ENCODE measurements around the gene DHX9. TPM values are rescaled to one million over a fixed set of nuclear protein-coding genes. Genes with fewer than 3 reads are reported as not detected.

DHX9 gene
- total and polyA plus RNA-seq, 9 of the 15 experiments (the other 6 are each of a cell fraction or from before 2014, with no cell fraction given): 100 to 409 (median 294) TPM

- peaks cover 99% of the 10 kb centered on the region for H3K36me3 ChIP-seq (ENCODE audit: control insufficient read depth, insufficient read depth, low read length)
- H3K4me1 ChIP-seq (replicated peaks in 1 of 2; ENCODE audit: control insufficient read depth in 2 of 2, insufficient read depth in 2 of 2, low read length in 2 of 2): no peaks in the 10 kb centered on the region
- ChIA-PET POLR2A (interaction anchor here (1.3 to 1.9 kb wide), 3 partner anchors 14 to 29 kb away, joined by 3 to 7 read pairs (median 4); no protein-coding TSS in a partner anchor), CTCF (ENCODE audit: low intra/inter-chr PET ratio) (no interaction called here)
- no peaks in the 10 kb centered on the region for H3K9me1 ChIP-seq (ENCODE audit: control insufficient read depth, insufficient read depth, low read length)
- intact Hi-C loops (cut with micrococcal nuclease): no loop called here
- no peak overlapping the region for H3K4me3 ChIP-seq
- no peaks in the 10 kb centered on the region for H3K27me3 ChIP-seq (ENCODE audit: control insufficient read depth in 2 of 2, insufficient read depth in 2 of 2, low read length in 2 of 2)
- no peaks in the 10 kb centered on the region for H3K9me3 ChIP-seq (replicated peaks; ENCODE audit: control insufficient read depth, insufficient read depth, low read depth, low read length)
- H3K4me2 ChIP-seq (ENCODE audit: insufficient read depth, low read length): no peak overlapping the region
- no peak overlapping the region for H3K9ac ChIP-seq (ENCODE audit: insufficient read depth in 1 of 2, low read depth in 2 of 2, low read length in 2 of 2)
- BruUV-seq (replicated peaks): no TSS peak
- over 99% methylated on average over 4 of the region's 4 CpGs for WGBS (ENCODE audit: insufficient coverage, low coverage, missing lambda C conversion rate)
- peaks cover 70% of the 10 kb centered on the region; the same call in 2 of the 3 replicates for H3K79me2 ChIP-seq (ENCODE audit: control insufficient read depth, insufficient read depth, low read length)
- no peak overlapping the region for H3K27ac ChIP-seq (ENCODE audit: extremely low read depth, low read depth, low read length)
- DNase-seq (ENCODE audit: extremely low read depth in 1 of 4, low spot score in 3 of 4): no peak
- in situ Hi-C loops (cut with MboI): no loop called here
- no peak for ATAC-seq
- H2AFZ ChIP-seq (ENCODE audit: low read depth, low read length): no peak overlapping the region
- no peaks in the 10 kb centered on the region for H4K20me1 ChIP-seq (replicated peaks; ENCODE audit: control insufficient read depth, insufficient read depth, low read length)
- no peak for TF ChIP-seq CTBP1 (IDR thresholded peaks at IDR 0.05; ENCODE audit: borderline replicate concordance)
- TF ChIP-seq POLR2G (IDR thresholded peaks at IDR 0.05; ENCODE audit: low read depth, low read length): peak; percentile 5; the same call in 1 of the 2 replicates
- no peak for FAIRE-seq
These were observed 21.5 kb downstream of the DHX9 start for GRCh38 chr1:182860658-182861057.

DNA sequence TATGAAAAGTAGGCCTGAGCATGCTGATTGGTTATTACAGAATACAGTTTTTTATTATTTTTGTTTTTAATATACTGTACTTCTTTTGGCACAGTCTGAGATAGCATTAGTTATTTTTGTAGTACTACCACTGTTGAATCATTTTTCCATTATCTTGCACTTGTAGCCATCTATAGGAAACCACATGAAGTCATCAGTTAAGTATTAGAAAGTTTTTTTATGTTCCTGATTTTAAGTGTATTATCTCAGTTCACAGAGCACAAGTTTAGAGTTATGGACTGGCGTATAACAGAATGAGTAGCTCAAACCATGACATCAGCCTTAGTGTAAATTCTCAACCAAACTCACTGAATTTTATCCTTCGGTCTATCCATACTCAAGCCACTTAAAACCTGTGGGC lies 22.8 kb downstream of the DHX9 start:
- CTCF ChIA-PET (ENCODE audit: low intra/inter-chr PET ratio): no interaction called here
- intact Hi-C loops (cut with micrococcal nuclease): loop anchor here (2.0 kb wide), 1 partner anchor 19 kb away; no protein-coding TSS in a partner anchor
- TF ChIP-seq, protein P1, sequence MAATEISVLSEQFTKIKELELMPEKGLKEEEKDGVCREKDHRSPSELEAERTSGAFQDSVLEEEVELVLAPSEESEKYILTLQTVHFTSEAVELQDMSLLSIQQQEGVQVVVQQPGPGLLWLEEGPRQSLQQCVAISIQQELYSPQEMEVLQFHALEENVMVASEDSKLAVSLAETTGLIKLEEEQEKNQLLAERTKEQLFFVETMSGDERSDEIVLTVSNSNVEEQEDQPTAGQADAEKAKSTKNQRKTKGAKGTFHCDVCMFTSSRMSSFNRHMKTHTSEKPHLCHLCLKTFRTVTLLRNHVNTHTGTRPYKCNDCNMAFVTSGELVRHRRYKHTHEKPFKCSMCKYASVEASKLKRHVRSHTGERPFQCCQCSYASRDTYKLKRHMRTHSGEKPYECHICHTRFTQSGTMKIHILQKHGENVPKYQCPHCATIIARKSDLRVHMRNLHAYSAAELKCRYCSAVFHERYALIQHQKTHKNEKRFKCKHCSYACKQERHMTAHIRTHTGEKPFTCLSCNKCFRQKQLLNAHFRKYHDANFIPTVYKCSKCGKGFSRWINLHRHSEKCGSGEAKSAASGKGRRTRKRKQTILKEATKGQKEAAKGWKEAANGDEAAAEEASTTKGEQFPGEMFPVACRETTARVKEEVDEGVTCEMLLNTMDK (IDR thresholded peaks at IDR 0.05; ENCODE audit: borderline replicate concordance, insufficient read depth, low read depth, low read length, poor library complexity, severe bottlenecking): no peak
- no peak for TF ChIP-seq LCOR (CRISPR knock-in tag; IDR thresholded peaks at IDR 0.05)
- TF ChIP-seq PRMT5 (CRISPR knock-in tag; IDR thresholded peaks at IDR 0.05): no peak
- no peak for TF ChIP-seq FOXA3 (CRISPR knock-in tag; conservative IDR thresholded peaks at IDR 0.05 in 1 of 2, IDR thresholded peaks at IDR 0.05 in 1 of 2)
- TF ChIP-seq RBFOX2 (IDR thresholded peaks at IDR 0.05; ENCODE audit: low read depth, low read length): no peak
- no peak for TF ChIP-seq KAT7 (CRISPR knock-in tag; IDR thresholded peaks at IDR 0.05; ENCODE audit: borderline replicate concordance)
- TF ChIP-seq ZNF347 (CRISPR knock-in tag; IDR thresholded peaks at IDR 0.05; ENCODE audit: low read depth): no peak
- TF ChIP-seq, protein P2, sequence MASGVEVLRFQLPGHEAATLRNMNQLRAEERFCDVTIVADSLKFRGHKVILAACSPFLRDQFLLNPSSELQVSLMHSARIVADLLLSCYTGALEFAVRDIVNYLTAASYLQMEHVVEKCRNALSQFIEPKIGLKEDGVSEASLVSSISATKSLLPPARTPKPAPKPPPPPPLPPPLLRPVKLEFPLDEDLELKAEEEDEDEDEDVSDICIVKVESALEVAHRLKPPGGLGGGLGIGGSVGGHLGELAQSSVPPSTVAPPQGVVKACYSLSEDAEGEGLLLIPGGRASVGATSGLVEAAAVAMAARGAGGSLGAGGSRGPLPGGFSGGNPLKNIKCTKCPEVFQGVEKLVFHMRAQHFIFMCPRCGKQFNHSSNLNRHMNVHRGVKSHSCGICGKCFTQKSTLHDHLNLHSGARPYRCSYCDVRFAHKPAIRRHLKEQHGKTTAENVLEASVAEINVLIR (CRISPR knock-in tag; IDR thresholded peaks at IDR 0.05): no peak
- TF ChIP-seq SUPT5H (IDR thresholded peaks at IDR 0.05): no peak
- no peak for TF ChIP-seq FOXJ2 (tag; IDR thresholded peaks at IDR 0.05)
- no peak for TF ChIP-seq NRF1 (conservative IDR thresholded peaks at IDR 0.05 in 1 of 2, IDR thresholded peaks at IDR 0.05 in 1 of 2)
- no peak for TF ChIP-seq ELF1 (tag; IDR thresholded peaks at IDR 0.05)

More for the DNA sequence above, 22.8 kb downstream of the DHX9 start:
- no peak overlapping the region for H3K9ac ChIP-seq (ENCODE audit: insufficient read depth in 1 of 2, low read depth in 2 of 2, low read length in 2 of 2)
- WGBS (ENCODE audit: insufficient coverage, low coverage, missing lambda C conversion rate): 100% methylated on average over 2 of the region's 2 CpGs
- in situ Hi-C loops (cut with MboI): no loop called here
- H3K79me2 ChIP-seq (ENCODE audit: control insufficient read depth, insufficient read depth, low read length): peaks cover 63% of the 10 kb centered on the region; the same call in 2 of the 3 replicates
- peaks cover 99% of the 10 kb centered on the region for H3K36me3 ChIP-seq (ENCODE audit: control insufficient read depth, insufficient read depth, low read length)
- ATAC-seq: no peak
- no TSS peak for BruUV-seq (replicated peaks)
- POLR2A ChIA-PET: interaction anchor here (1.3 to 1.7 kb wide), 2 partner anchors 18 to 22 kb away, joined by 3 to 4 read pairs; no protein-coding TSS in a partner anchor
- H4K20me1 ChIP-seq (replicated peaks; ENCODE audit: control insufficient read depth, insufficient read depth, low read length): no peaks in the 10 kb centered on the region
- no peak overlapping the region for H3K4me3 ChIP-seq
- H2AFZ ChIP-seq (ENCODE audit: low read depth, low read length): no peak overlapping the region
- H3K9me3 ChIP-seq (replicated peaks; ENCODE audit: control insufficient read depth, insufficient read depth, low read depth, low read length): no peaks in the 10 kb centered on the region
- no peak overlapping the region for H3K4me2 ChIP-seq (ENCODE audit: insufficient read depth, low read length)
- no peaks in the 10 kb centered on the region for H3K27me3 ChIP-seq (ENCODE audit: control insufficient read depth in 2 of 2, insufficient read depth in 2 of 2, low read length in 2 of 2)
- FAIRE-seq: no peak
- H3K27ac ChIP-seq (ENCODE audit: extremely low read depth, low read depth, low read length): no peak overlapping the region
- no peaks in the 10 kb centered on the region for H3K9me1 ChIP-seq (ENCODE audit: control insufficient read depth, insufficient read depth, low read length)
- DNase-seq (ENCODE audit: extremely low read depth in 1 of 4, low spot score in 3 of 4): no peak
- no peaks in the 10 kb centered on the region for H3K4me1 ChIP-seq (replicated peaks in 1 of 2; ENCODE audit: control insufficient read depth in 2 of 2, insufficient read depth in 2 of 2, low read length in 2 of 2)

Measured in K562 (cell line).